DMS153 treated with DMSO at 0.1 percent for 48 hours (cell line): ENCODE data around the gene SCGB2B2.
"Not testable (repeated sequence)": the region's sequence is repeated elsewhere in the genome, so short reads cannot be mapped to it uniquely, and the experiment has no call there.

Experiments
- DNase-seq: peaks from one replicate; lab custom pipeline; 2025; ENCODE audit not compliant: unreplicated experiment; lab: John Stamatoyannopoulos, UW

The SCGB2B2 gene

GRCh38 chr19:34669305-34669704 lies 7.7 kb downstream of the SCGB2B2 start:
- no peak for DNase-seq

GRCh38 chr19:34668690-34669089 lies 8.3 kb downstream of the SCGB2B2 start:
- not testable (repeated sequence) for DNase-seq

- DNase-seq: not testable (repeated sequence)
Measured at GRCh38 chr19:34668077-34668689, 8.8 kb downstream of the SCGB2B2 start.

DNA sequence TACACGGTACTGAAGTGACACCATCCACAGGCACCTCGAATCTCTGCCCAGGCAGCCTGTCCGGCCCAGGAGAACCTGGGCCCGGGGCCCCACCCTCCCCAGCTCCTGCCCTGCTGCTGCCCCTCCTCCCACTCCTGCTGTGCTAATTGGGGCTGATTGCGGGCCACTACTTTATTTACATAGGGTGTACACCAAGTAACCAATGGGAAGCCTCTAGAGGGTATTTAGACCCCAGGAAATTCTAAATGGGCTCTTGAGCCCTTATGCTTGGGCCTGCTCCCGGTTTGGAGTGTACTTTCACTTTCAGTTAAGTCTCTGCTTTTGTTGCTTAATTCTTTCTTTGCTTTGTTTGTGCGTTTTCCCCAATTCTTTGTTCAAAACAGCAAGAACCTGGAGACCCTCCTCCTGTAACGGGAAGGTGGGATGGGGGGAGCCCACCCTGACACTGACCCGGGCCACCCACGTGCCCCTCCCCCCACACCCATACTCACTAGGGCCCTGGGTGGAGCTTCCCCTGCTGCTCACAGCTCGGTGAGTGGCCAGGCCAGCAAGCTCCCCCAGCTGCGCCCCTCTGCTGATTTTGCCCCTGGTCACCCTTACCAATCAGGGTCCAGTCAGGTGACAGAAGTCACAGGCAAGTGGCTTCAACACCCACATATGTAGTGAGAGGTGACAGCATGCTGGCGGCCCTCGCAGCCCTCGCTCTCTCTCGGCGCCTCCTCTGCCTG lies 9.4 kb downstream of the SCGB2B2 start:
- no peak for DNase-seq

DNA sequence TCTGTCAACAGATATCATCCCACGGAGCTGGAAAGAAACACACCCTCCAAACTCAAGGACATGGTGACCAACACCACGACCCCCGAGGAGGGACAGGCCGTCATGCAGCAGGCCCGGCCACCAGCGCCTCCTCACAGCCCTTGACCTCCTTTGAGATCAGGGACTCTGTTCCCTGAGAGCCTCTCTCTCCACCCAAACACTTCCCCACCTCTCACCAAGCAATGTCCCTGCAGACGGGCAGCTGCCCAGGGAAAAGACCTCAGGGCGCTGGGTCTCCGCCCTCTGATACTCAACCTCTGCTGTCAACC lies 10.0 kb downstream of the SCGB2B2 start:
- DNase-seq: no peak

GRCh38 chr19:34666200-34666957 lies 10.6 kb downstream of the SCGB2B2 start:
- DNase-seq: no peak

DNA sequence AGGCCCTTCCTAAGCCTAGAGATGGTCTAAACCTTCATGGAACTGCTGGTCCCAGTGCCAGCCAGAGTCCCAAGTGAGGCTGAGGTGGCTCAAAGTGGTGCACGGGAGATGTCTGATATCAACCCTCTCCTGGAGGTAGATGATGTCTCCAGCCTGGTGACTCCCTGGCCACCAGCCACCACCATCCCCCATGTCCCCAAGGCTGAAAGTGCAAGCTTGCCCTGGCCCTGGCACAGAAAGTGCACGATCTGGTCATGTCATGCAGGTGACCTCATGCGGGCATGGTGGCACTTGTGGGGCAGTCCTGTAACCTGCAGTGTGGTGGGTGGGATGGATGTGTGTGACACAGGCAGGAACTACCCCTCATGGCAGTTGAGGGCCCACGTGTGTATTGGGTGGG lies 11.7 kb downstream of the SCGB2B2 start:
- DNase-seq: not testable (repeated sequence)

- DNase-seq: no peak
Measured at GRCh38 chr19:34664870-34665269, 12.1 kb downstream of the SCGB2B2 start.

GRCh38 chr19:34664168-34664567 lies 12.8 kb downstream of the SCGB2B2 start:
- DNase-seq: no peak

GRCh38 chr19:34662919-34663318 lies 14.0 kb downstream of the SCGB2B2 start:
- no peak for DNase-seq

DNA sequence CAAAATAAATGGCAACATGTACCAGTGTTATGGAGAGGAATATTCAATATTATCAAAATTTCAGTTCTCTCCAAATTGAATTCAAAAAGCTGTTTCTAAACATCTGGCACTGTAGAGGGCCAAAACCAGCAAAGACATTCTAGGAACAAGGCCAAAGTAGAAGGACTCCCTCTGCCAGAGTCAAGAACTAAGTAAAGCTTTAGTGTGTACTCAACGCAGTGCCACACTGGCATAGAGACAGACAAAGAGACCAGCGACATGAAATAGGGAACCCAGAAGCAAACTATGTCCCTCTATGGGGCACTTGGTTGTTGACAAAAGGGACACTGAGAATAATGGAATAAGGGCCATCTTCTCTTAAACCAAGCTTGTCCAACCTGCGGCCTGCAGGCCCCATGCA lies 15.6 kb downstream of the SCGB2B2 start:
- DNase-seq: no peak

- DNase-seq: no peak
Measured at GRCh38 chr19:34655651-34656050, 21.3 kb downstream of the SCGB2B2 start.

DNA sequence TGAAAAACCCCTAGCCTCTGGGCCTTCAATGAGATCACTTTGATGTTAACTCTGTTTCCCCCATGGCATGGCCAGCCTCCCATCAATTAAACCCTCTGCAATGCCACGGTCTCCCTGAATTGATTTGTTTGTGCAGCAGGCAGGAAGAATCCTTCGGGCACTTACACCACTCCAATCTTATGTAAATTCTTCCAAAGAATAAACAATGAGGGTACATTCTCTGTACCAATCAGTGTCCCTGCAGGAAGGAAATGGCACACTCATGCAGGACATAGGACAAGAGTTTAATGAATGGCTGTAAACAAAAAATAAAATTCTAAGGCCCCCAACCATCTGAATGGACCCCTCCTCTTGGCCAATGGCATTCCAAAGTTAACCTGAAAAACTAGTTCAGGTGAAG lies 22.2 kb downstream of the SCGB2B2 start:
- DNase-seq: no peak

DNA sequence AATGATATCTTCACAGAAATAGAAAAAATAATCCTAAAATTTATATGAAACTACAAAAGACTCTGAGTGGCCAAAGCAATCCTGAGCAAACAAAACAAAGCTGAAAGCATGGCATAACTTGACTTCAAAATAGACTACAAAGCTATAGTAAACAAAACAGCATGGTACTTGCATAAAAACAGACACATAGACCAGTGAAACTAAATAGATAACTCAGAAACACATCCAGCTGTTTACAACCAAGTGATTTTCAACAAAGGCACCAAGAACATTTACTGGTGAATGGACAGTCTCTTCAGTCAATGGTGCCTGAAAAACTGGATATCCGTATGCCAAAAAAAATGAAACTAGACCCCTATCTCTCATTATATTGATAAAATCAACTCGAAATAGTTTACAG lies 25.2 kb downstream of the SCGB2B2 start:
- no peak for DNase-seq

- DNase-seq: no peak
Measured at GRCh38 chr19:34649886-34650543, 26.9 kb downstream of the SCGB2B2 start.

- no peak for DNase-seq
Measured at GRCh38 chr19:34645551-34645950, 31.4 kb downstream of the SCGB2B2 start.

- DNase-seq: no peak
Measured at GRCh38 chr19:34644991-34645461, 31.9 kb downstream of the SCGB2B2 start.

DNA sequence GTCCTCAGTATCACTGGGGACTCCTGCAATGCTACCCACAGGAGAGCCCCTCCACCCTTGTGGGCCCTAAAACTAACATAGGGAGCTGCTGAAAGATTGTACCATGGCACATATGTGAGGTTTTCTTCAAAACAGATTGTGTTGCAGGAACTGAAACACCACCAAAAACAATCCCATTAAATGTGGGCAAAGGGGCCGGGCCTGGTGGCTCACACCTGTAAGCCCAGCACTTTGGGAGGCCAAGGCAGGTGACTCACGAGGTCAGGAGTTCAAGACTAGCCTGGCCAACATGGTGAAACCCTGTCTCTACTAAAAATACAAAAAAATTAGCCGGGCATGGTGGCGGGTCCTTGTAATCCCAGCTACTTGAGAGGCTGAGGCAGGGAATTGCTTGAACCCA lies 34.7 kb downstream of the SCGB2B2 start:
- DNase-seq: no peak

- DNase-seq: peak; percentile 57
Measured at GRCh38 chr19:34639491-34640085, 37.4 kb downstream of the SCGB2B2 start.

- no peak for DNase-seq
Measured at GRCh38 chr19:34633802-34634201, 43.2 kb downstream of the SCGB2B2 start.
